Right lobe of liver (tissue), 4 donors: ENCODE data around the gene FREM1.

Experiments
- POLR2A ChIP-seq: fragments of 450-650 bp; IDR thresholded peaks from one replicate; pipeline ENCODE4 v1.6.1; 2017; ENCODE audit warnings: antibody characterized with exemption, mild to moderate bottlenecking
- TF ChIP-seq, protein P1 (sequence below), 4 donors: fragments of 200-600 bp in 3 of 4; fragments of 450-650 bp in 1 of 4; IDR thresholded peaks; one replicate each; pipeline versions ENCODE4 v1.5.1 to v1.8.0; 2016 to 2022; ENCODE audit warnings: antibody characterized with exemption in 4 of 4, mild to moderate bottlenecking in 2 of 4
- donor health status: DM: no; HTN: no; CAD: no.
- donor health status: DM: no; HTN: no; CAD: no.
- donor health status: DM: no; HTN: yes; CAD: no.

DNA sequence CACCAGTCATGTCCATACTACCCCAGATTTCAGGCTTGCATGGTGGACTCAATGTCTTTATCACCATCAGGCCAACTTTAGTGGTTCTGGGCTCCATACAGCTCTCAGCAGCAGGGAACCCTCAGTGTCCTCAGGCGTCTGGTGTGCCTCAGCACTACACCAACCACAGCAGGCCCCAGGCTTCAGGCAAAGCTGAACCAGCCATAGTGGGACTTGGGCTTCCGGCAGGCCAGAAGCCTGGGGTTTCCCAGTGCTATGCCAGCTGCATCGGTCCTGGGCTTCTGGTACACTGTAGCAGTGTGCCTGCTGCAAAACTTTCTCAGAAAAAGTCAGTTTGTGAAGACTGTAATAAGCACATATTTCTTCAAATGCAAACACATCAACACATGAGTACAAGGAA, 205.9 kb downstream of the FREM1 start:
- TF ChIP-seq POLR2A: no peak
- TF ChIP-seq, protein P1, sequence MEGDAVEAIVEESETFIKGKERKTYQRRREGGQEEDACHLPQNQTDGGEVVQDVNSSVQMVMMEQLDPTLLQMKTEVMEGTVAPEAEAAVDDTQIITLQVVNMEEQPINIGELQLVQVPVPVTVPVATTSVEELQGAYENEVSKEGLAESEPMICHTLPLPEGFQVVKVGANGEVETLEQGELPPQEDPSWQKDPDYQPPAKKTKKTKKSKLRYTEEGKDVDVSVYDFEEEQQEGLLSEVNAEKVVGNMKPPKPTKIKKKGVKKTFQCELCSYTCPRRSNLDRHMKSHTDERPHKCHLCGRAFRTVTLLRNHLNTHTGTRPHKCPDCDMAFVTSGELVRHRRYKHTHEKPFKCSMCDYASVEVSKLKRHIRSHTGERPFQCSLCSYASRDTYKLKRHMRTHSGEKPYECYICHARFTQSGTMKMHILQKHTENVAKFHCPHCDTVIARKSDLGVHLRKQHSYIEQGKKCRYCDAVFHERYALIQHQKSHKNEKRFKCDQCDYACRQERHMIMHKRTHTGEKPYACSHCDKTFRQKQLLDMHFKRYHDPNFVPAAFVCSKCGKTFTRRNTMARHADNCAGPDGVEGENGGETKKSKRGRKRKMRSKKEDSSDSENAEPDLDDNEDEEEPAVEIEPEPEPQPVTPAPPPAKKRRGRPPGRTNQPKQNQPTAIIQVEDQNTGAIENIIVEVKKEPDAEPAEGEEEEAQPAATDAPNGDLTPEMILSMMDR (IDR thresholded peaks at IDR 0.05): no peak
